Endodermal cell (in vitro differentiated cells): Measurements from ENCODE around the gene SECISBP2L. TPM values are rescaled to one million over a fixed set of nuclear protein-coding genes. Genes with fewer than 3 reads are reported as not detected.

Experiments used
- DNase-seq: peaks from one replicate; pipeline ENCODE4 v3.0.0-alpha.2; 2017
- H3K27ac ChIP-seq: 2 replicates; pipeline ENCODE4 v1.5.1; 2013; ENCODE audit warnings: mild to moderate bottlenecking, low read depth, low read length, moderate library complexity
- H3K27me3 ChIP-seq: 2 replicates; pipeline ENCODE4 v1.6.1; 2013; ENCODE audit warnings: mild to moderate bottlenecking, low read length, moderate library complexity; ENCODE audit not compliant: insufficient read depth, control insufficient read depth, poor library complexity, severe bottlenecking
- H3K36me3 ChIP-seq: 2 replicates; pipeline ENCODE4 v1.7.0; 2013; ENCODE audit warnings: mild to moderate bottlenecking, low read length, moderate library complexity; ENCODE audit not compliant: control insufficient read depth, insufficient read depth
- H3K4me1 ChIP-seq: one replicate; pipeline ENCODE4 v1.7.0; 2013; ENCODE audit warnings: low read length; ENCODE audit not compliant: control insufficient read depth, insufficient read depth
- H3K4me3 ChIP-seq: 2 replicates; pipeline ENCODE4 v1.5.1; 2013; ENCODE audit warnings: mild to moderate bottlenecking, low read length, moderate library complexity
- H3K9ac ChIP-seq: 2 replicates; pipeline ENCODE4 v1.6.1; 2013; ENCODE audit warnings: mild to moderate bottlenecking, low read length, moderate library complexity; ENCODE audit not compliant: poor library complexity, severe bottlenecking; ENCODE audit errors: extremely low read depth
- H3K9me3 ChIP-seq: 2 replicates; pipeline ENCODE4 v1.6.1; 2013; ENCODE audit warnings: mild to moderate bottlenecking, low read length, moderate library complexity; ENCODE audit not compliant: control insufficient read depth
- H3K27ac Mint-ChIP-seq: 2 replicates; pipeline ENCODE4 v1.8.0; 2020; ENCODE audit warnings: mixed read lengths
- H3K27me3 Mint-ChIP-seq: 2 replicates; pipeline ENCODE4 v1.8.0; 2021; ENCODE audit warnings: mild to moderate bottlenecking, mixed read lengths; ENCODE audit not compliant: insufficient read depth
- H3K36me3 Mint-ChIP-seq: 2 replicates; pipeline ENCODE4 v1.8.0; 2020; ENCODE audit warnings: low read depth, mixed read lengths
- H3K4me1 Mint-ChIP-seq: 2 replicates; pipeline ENCODE4 v1.8.0; 2020; ENCODE audit warnings: mixed read lengths
- H3K4me3 Mint-ChIP-seq: 2 replicates; pipeline ENCODE4 v1.8.0; 2020; ENCODE audit warnings: mild to moderate bottlenecking, moderate library complexity, mixed read lengths
- H3K9me3 Mint-ChIP-seq: 2 replicates; pipeline ENCODE4 v1.8.0; 2020; ENCODE audit warnings: mild to moderate bottlenecking, mixed read lengths
- CTCF ChIP-seq: fragments of 200-600 bp; sonication (generic); conservative IDR thresholded peaks from 2 replicates; pipeline ENCODE4 v1.5.0; 2021; ENCODE audit warnings: antibody characterized with exemption, mild to moderate bottlenecking
- WGBS, 2 experiments: methylation state at CpG; one replicate each; pipeline versions ENCODE4 v1.1.5 to v1.1.7; 2013; ENCODE audit warnings: missing lambda C conversion rate in 2 of 2, mixed read lengths in 1 of 2; ENCODE audit not compliant: insufficient coverage in 1 of 2, insufficient read length in 1 of 2; 5-methylcytosine and 5-hydroxymethylcytosine counted together
- total RNA-seq, 2 donors: library from RNA; stranded (reverse); fragmentation: NEBNext Ultra II Directional in 1 of 2; extraction: Animal tissue kit (Norgen Biotek cat#: 25700) in 1 of 2; gene quantifications; 2 replicates in 1 of 2; 3 replicates in 1 of 2; pipeline ENCODE4 v1.2.1, GENCODE V29; 2021

Gene SECISBP2L
- total RNA-seq, 2 donors from 2014 or later, result 49.4 to 51.0 TPM

DNA sequence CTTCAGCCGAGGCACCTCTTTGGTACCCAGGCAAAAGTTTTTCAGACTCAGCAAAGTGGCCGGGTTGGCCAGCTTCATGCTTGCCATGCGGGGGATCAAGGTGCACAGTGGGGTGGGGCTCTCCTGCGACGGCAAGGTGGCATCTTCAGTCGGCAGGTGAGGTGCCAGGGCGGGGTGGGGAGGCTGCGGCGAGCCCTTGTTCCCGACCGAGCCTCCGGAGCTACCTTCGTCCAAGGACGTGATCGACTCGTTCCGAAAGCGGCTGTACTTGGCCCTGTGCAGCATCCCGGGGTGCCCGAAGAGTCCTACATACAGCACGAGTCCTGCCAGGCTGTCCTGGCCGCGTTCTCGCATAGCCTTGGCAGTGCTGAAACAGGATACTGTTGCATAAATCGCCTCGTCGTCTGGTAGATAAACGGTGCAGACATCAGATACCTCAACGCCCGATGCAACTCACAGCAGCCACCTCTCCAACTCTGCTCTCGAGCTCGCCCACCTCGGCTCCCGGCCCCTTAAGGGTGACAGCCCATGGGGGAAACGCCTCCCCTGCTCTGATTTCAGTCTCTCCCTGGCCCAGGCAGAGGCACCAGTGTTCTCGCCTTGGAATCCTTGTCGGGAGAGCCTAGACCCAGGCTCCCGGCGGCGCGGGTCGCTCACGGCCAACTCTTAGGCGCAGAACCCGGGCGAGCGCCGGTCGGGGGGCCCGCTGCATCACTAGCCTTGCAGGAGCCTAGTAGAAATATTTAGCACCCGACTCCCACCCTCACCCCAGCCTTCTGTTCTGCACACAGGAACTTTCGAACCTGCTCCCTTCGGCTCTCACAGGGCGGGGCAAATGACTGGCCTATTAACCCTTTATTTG lies 83.4 kb downstream of the SECISBP2L start:
- no peak overlapping the region for H3K27ac Mint-ChIP-seq
- peak overlapping the region; percentile 70 for H3K4me3 Mint-ChIP-seq
- H3K27ac ChIP-seq, result no peak overlapping the region
- WGBS, 2 experiments, result 9 to 11% methylated on average over 29 to 54 of the region's 54 CpGs
- peaks cover 8% of the 10 kb centered on the region for H3K4me1 Mint-ChIP-seq
- no peaks in the 10 kb centered on the region for H3K9me3 ChIP-seq
- H3K27me3 ChIP-seq, result peaks cover 52% of the 10 kb centered on the region
- H3K36me3 ChIP-seq, result no peaks in the 10 kb centered on the region
- peaks cover 58% of the 10 kb centered on the region for H3K27me3 Mint-ChIP-seq
- no peaks in the 10 kb centered on the region for H3K36me3 Mint-ChIP-seq
- H3K9ac ChIP-seq, result no peak overlapping the region
- TF ChIP-seq CTCF, result no peak
- DNase-seq, result peak; percentile 82
- peak overlapping the region; percentile 88 for H3K4me3 ChIP-seq
- peaks cover 4% of the 10 kb centered on the region for H3K4me1 ChIP-seq
- H3K9me3 Mint-ChIP-seq, result no peaks in the 10 kb centered on the region

- Histone ChIP-seq H3K36me3 (no peaks in the 10 kb centered on the region), H3K9me3 (no peaks in the 10 kb centered on the region), H3K4me1 (no peaks in the 10 kb centered on the region), H3K27me3 (peaks cover 14% of the 10 kb centered on the region), H3K9ac (no peak overlapping the region), H3K4me3 (no peak overlapping the region), H3K27ac (no peak overlapping the region)
- WGBS, 2 experiments, result 85 to 88% methylated on average over 1 to 3 of the region's 3 CpGs
- H3K27me3 Mint-ChIP-seq, result peaks cover 15% of the 10 kb centered on the region
- no peak overlapping the region for H3K4me3 Mint-ChIP-seq
- no peak for DNase-seq
- no peaks in the 10 kb centered on the region for H3K9me3 Mint-ChIP-seq
- H3K36me3 Mint-ChIP-seq, result no peaks in the 10 kb centered on the region
- H3K4me1 Mint-ChIP-seq, result no peaks in the 10 kb centered on the region
- no peak for TF ChIP-seq CTCF
- H3K27ac Mint-ChIP-seq, result no peak overlapping the region
Measured at GRCh38 chr15:48955967-48956366, 90.3 kb downstream of the SECISBP2L start.

- no peak overlapping the region for H3K4me3 Mint-ChIP-seq
- no peak for TF ChIP-seq CTCF
Measured at GRCh38 chr15:48955370-48955769, 90.9 kb downstream of the SECISBP2L start.

More at GRCh38 chr15:48955370-48955769, 90.9 kb downstream of the SECISBP2L start:
- no peak overlapping the region for H3K27ac Mint-ChIP-seq
- Histone ChIP-seq H3K9ac (no peak overlapping the region), H3K27ac (no peak overlapping the region), H3K9me3 (no peaks in the 10 kb centered on the region), H3K4me3 (no peak overlapping the region), H3K4me1 (no peaks in the 10 kb centered on the region), H3K36me3 (no peaks in the 10 kb centered on the region), H3K27me3 (peaks cover 8% of the 10 kb centered on the region)
- H3K4me1 Mint-ChIP-seq, result no peaks in the 10 kb centered on the region
- H3K27me3 Mint-ChIP-seq, result peaks cover 10% of the 10 kb centered on the region
- H3K9me3 Mint-ChIP-seq, result no peaks in the 10 kb centered on the region
- WGBS, 2 experiments, result 89 to 96% methylated on average over 2 to 4 of the region's 4 CpGs
- H3K36me3 Mint-ChIP-seq, result no peaks in the 10 kb centered on the region
- no peak for DNase-seq
